DND-41 (cell line): ENCODE results near the gene C11orf58.

Experiments used
- EZH2 ChIP-seq: IDR thresholded peaks from 3 replicates; pipeline ENCODE4 v1.6.1; 2012; ENCODE audit warnings: borderline replicate concordance, low read depth, mild to moderate bottlenecking, moderate library complexity, low read length, inconsistent platforms; ENCODE audit not compliant: severe bottlenecking
- TF ChIP-seq, protein P1 (sequence below): IDR thresholded peaks from 2 replicates; pipeline ENCODE4 v1.5.1; 2012; ENCODE audit warnings: borderline replicate concordance, low read length, moderate library complexity, mild to moderate bottlenecking; ENCODE audit not compliant: poor library complexity, severe bottlenecking; ENCODE audit errors: extremely low read depth

DNA sequence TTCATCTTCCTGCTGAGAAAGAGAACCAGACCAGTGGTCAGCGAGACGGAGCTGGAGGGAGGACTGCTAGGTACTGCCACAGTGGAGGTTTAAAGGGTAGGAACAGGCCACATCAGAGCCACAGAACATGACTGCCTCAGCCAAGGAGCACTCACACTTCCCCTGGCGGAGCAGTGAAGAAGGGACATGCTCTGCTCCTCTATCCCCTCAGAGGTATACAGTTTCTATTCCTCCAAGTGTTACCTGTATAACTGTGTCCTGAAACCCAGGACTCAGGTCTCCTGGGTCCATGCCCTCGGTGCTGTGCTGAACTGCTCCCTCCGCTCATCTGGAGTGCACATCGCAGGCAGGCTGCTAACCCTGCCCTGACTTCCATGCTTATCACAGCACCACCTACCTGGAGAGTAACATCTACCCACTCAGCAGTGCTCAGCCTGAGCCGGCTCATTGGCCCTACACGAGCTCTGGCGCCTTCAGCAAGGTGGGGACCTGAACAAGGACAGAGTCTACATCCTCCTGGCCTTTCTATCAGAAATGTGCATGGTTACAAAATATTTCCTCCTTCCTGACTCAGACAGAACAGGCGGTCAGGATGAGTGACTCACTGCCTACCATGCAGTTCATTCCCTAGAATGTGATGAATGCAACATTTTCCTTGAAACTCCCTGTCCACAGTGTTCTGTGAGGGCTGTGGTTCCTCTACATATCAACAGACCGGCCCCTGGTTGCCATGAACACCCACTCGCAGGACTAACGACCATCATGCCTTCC is 52.9 kb downstream of the C11orf58 start:
- TF ChIP-seq, protein P1, sequence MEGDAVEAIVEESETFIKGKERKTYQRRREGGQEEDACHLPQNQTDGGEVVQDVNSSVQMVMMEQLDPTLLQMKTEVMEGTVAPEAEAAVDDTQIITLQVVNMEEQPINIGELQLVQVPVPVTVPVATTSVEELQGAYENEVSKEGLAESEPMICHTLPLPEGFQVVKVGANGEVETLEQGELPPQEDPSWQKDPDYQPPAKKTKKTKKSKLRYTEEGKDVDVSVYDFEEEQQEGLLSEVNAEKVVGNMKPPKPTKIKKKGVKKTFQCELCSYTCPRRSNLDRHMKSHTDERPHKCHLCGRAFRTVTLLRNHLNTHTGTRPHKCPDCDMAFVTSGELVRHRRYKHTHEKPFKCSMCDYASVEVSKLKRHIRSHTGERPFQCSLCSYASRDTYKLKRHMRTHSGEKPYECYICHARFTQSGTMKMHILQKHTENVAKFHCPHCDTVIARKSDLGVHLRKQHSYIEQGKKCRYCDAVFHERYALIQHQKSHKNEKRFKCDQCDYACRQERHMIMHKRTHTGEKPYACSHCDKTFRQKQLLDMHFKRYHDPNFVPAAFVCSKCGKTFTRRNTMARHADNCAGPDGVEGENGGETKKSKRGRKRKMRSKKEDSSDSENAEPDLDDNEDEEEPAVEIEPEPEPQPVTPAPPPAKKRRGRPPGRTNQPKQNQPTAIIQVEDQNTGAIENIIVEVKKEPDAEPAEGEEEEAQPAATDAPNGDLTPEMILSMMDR, result no peak
- TF ChIP-seq EZH2, result no peak
